Mucosa of descending colon (tissue), 3 donors: Measurements from ENCODE around the gene DPYD. TPM values are rescaled to one million over a fixed set of nuclear protein-coding genes. Genes with fewer than 3 reads are reported as not detected.

ENCODE experiments used
- ATAC-seq: fragments of 200-7000 bp; cut with Tn5 transposase; one replicate; pipeline ENCODE4 v1.9.1; 2020; ENCODE audit warnings: mild to moderate bottlenecking, moderate library complexity
- DNase-seq, 3 donors: peaks; one replicate each; pipeline ENCODE4 v3.0.0-alpha.2; 2020
- H3K36me3 ChIP-seq: fragments of 200-600 bp; one replicate; pipeline ENCODE4 v1.8.0; 2021; ENCODE audit warnings: low read depth, mild to moderate bottlenecking
- H3K4me1 ChIP-seq: fragments of 200-600 bp; one replicate; pipeline ENCODE4 v1.8.0; 2021; ENCODE audit warnings: low read depth, mild to moderate bottlenecking
- H3K4me3 ChIP-seq: fragments of 200-600 bp; one replicate; pipeline ENCODE4 v1.8.0; 2021; ENCODE audit warnings: mild to moderate bottlenecking
- H3K9me3 ChIP-seq: fragments of 200-600 bp; one replicate; pipeline ENCODE4 v1.8.0; 2021; ENCODE audit warnings: mild to moderate bottlenecking
- intact Hi-C, 2 donors: fragments of 100-400 bp; cut with DNase I in 1 of 2; cut with micrococcal nuclease in 1 of 2; formaldehyde crosslinking; loops; one replicate each; pipeline versions ENCODE4 v1.11.0 to v1.11.1; 2022; cut with DNase I, micrococcal nuclease
- total RNA-seq, 3 donors: library from RNA; stranded (reverse); fragmentation: NEBNext Ultra II Directional in 2 of 3; extraction: Animal tissue kit (Norgen Biotek cat#: 25700) in 2 of 3; gene quantifications; one replicate each; pipeline versions ENCODE4 v1.2.1 to v1.2.4, GENCODE V29; 2021 to 2023
- TF ChIP-seq, protein P1 (sequence below): fragments of 200-600 bp; IDR thresholded peaks from one replicate; pipeline ENCODE4 v1.8.0; 2022; ENCODE audit warnings: antibody characterized with exemption, mild to moderate bottlenecking
- donor health status: DM: no; HTN: no; CAD: no; lungs with moderate emphysema.
- donor health status: DM: no; HTN: no; CAD: no.
- donor health status: DM: no; HTN: yes; CAD: no.

The DPYD gene
- total RNA-seq, 3 donors from 2014 or later: 13.8 to 33.3 (median 19.7) TPM

DNA sequence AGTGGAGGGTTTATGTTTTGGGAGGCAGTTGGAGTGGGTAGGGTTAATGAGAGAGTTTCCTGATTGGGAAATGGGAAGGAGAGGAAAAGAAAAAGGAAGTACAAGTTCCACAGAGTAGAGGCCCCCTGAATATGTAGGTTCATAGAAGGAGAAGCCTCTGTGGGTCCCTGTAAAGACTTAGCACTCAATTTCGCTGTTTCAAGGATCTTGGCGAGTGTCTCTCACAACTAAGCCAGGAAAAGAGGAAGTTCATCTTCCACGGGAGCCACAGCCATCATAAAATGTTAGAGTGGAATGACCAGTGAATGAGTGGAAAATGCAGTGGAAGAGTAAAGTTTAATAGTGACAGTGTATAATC, 17.4 kb upstream of the DPYD start:
- ATAC-seq: no peak

GRCh38 chr1:97936976-97937375, 16.1 kb upstream of the DPYD start:
- DNase-seq: no peak
- Histone ChIP-seq H3K9me3 (no peaks in the 10 kb centered on the region), H3K4me3 (no peak overlapping the region), H3K36me3 (no peaks in the 10 kb centered on the region), H3K4me1 (no peaks in the 10 kb centered on the region)
- TF ChIP-seq, protein P1, sequence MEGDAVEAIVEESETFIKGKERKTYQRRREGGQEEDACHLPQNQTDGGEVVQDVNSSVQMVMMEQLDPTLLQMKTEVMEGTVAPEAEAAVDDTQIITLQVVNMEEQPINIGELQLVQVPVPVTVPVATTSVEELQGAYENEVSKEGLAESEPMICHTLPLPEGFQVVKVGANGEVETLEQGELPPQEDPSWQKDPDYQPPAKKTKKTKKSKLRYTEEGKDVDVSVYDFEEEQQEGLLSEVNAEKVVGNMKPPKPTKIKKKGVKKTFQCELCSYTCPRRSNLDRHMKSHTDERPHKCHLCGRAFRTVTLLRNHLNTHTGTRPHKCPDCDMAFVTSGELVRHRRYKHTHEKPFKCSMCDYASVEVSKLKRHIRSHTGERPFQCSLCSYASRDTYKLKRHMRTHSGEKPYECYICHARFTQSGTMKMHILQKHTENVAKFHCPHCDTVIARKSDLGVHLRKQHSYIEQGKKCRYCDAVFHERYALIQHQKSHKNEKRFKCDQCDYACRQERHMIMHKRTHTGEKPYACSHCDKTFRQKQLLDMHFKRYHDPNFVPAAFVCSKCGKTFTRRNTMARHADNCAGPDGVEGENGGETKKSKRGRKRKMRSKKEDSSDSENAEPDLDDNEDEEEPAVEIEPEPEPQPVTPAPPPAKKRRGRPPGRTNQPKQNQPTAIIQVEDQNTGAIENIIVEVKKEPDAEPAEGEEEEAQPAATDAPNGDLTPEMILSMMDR: no peak
- no peak for ATAC-seq
- intact Hi-C loops: no loop called here

More for the DNA sequence above, 17.4 kb upstream of the DPYD start:
- TF ChIP-seq, protein P1: no peak
- intact Hi-C loops: no loop called here
- H3K36me3 ChIP-seq: no peaks in the 10 kb centered on the region
- DNase-seq: no peak
- no peaks in the 10 kb centered on the region for H3K9me3 ChIP-seq
- H3K4me3 ChIP-seq: no peak overlapping the region
- H3K4me1 ChIP-seq: no peaks in the 10 kb centered on the region

- Histone ChIP-seq H3K4me1 (no peaks in the 10 kb centered on the region), H3K4me3 (no peak overlapping the region), H3K36me3 (no peaks in the 10 kb centered on the region), H3K9me3 (no peaks in the 10 kb centered on the region)
- DNase-seq (no peak), ATAC-seq (no peak)
- TF ChIP-seq, protein P1: no peak
- intact Hi-C loops: no loop called here
Observed at GRCh38 chr1:97934491-97934890, 13.7 kb upstream of the DPYD start.

DNA sequence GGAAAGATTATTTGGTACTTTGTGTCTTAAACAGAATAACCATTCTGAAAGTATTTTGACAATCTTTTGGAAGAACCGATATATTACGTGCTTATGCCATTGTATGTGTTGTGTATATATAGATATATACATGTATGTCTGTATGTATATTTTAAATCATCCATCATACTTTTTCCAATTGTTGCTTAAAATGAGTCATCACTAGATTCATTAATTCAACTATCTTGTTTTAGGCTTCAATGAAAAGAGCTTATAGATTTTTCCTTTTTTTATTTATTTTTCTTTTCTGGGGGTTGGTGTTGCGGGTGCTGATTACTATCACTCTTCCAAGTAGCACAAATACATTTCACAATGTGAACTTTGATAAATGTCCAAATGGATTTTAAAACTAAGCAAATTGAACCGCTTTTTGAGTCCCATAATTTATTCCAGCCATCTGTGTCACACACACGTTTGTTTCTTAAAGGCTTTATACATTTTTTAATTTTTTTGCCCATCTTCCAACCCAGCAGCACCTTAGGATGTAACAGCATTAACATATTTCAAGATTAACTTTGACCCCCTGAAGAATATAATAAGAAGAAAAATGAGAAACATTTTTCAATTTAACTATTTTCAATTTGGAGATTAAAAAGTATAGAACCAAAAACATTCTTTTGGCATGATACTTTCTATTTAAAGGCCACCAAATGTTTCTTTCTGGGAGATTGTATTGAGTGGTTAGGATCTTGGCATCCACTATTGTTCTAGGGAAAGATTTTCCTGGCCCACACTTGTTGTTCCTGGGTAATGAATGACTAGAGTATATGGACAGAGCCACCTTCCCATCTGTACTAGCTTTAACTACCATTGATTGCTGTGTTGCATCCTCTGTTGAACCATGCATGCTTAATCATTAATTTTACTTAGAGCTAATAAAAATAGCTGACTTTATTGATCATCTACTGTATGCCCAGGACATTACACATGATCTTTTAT, 9.3 kb upstream of the DPYD start:
- Histone ChIP-seq H3K36me3 (no peaks in the 10 kb centered on the region), H3K4me1 (peaks cover 3% of the 10 kb centered on the region), H3K4me3 (no peak overlapping the region), H3K9me3 (no peaks in the 10 kb centered on the region)
- DNase-seq (no peak), ATAC-seq (no peak)
- TF ChIP-seq, protein P1: no peak
- intact Hi-C loops: no loop called here

DNA sequence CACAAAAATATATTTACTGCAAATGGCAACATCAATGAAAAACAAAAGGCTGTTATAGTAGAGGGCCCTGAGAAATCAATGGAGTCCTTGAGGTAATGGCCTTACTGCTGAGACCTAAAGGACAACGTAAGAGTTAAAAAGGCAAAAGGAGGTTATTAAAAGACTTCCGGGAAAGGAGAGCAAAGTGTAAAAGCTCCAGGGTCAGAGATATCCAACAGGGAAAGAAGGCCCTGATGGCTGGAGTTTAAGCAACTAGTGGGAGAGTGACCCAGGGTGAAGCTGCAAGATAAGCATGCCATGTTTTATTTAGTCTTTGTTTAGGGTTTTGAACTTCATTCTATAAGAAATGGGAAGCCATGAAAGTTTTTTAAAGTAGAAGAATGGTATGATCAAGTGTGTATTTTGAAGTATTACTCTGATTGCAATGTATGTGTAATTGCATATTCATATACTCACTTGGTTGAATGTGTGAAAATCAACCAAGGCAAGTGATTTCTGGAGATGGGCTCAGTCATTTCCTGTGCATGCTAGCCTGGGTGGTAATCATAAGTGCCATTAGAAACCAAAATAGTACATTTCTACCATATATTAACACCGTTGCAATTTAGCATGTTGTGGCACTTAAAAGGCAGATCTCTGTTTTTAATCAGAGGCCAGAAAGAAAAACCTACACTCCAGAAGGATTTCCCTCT, 5.3 kb upstream of the DPYD start:
- no peak for DNase-seq
- ATAC-seq: no peak
- Histone ChIP-seq H3K4me1 (peaks cover 8% of the 10 kb centered on the region), H3K9me3 (no peaks in the 10 kb centered on the region), H3K36me3 (no peaks in the 10 kb centered on the region), H3K4me3 (no peak overlapping the region)
- intact Hi-C loops: no loop called here
- TF ChIP-seq, protein P1: no peak
